Measurements from ENCODE around the gene TSEN54. TPM values are rescaled to one million over a fixed set of nuclear protein-coding genes. Genes with fewer than 3 reads are reported as not detected.

Gene TSEN54
- polyA plus RNA-seq, 1 of the 3 experiments (the other 2 are of a cell fraction), result 29.8 TPM

GRCh38 chr17:75473246-75473645 is 43.1 kb upstream of the TSEN54 start:
- H3F3A ChIP-seq (replicated peaks; ENCODE audit: insufficient read depth), result no peaks in the 10 kb centered on the region
- H3K79me2 ChIP-seq (ENCODE audit: insufficient read depth), result peaks cover 8% of the 10 kb centered on the region; the same call in 1 of the 2 replicates
- H3K9me3 ChIP-seq, result no peaks in the 10 kb centered on the region
- POLR2A ChIA-PET, result interaction anchor here (0.9 to 1.4 kb wide), 2 partner anchors 11 to 16 kb away, joined by 4 read pairs; no protein-coding TSS in a partner anchor
- no peak for DNase-seq
- TF ChIP-seq MAX (IDR thresholded peaks at IDR 0.05; ENCODE audit: low read depth) (no peak), JUND (IDR thresholded peaks at IDR 0.05) (no peak), SIN3A (IDR thresholded peaks at IDR 0.05; ENCODE audit: borderline replicate concordance, low read depth, low read length) (no peak), TCF12 (IDR thresholded peaks at IDR 0.05) (no peak), EZH2phosphoT487 (IDR thresholded peaks at IDR 0.05; ENCODE audit: borderline replicate concordance, low read depth) (no peak), MEF2A (IDR thresholded peaks at IDR 0.05; ENCODE audit: borderline replicate concordance, low read depth) (no peak), PBX3 (IDR thresholded peaks at IDR 0.05) (no peak), FOXJ3 (CRISPR knock-in tag; IDR thresholded peaks at IDR 0.05) (no peak), FOXM1 (IDR thresholded peaks at IDR 0.05; ENCODE audit: low read depth) (no peak), IRF3 (IDR thresholded peaks at IDR 0.05; ENCODE audit: low read depth, low read length) (no peak), POLR2AphosphoS5 (IDR thresholded peaks at IDR 0.05; ENCODE audit: low read depth, low read length) (no peak), USF1 (IDR thresholded peaks at IDR 0.05; ENCODE audit: borderline replicate concordance, low read depth) (no peak), FOSL2 (IDR thresholded peaks at IDR 0.05; ENCODE audit: borderline replicate concordance, low read depth) (no peak)
- no peak overlapping the region for H3K27ac ChIP-seq (ENCODE audit: low read depth in 2 of 2, low read length in 1 of 2)
- H3K27me3 ChIP-seq (ENCODE audit: insufficient read depth), result no peaks in the 10 kb centered on the region
- H3K4me3 ChIP-seq (ENCODE audit: low read depth in 2 of 2, low read length in 1 of 2), result no peak overlapping the region
- H3K9ac ChIP-seq, result no peak overlapping the region
- peaks cover 13% of the 10 kb centered on the region; the same call in 1 of the 2 replicates for H4K20me1 ChIP-seq (ENCODE audit: insufficient read depth)
- no peaks in the 10 kb centered on the region for H3K9me2 ChIP-seq
- no peak overlapping the region for H2AFZ ChIP-seq (ENCODE audit: low read depth)
- CTCF ChIA-PET, result interaction anchor here (1.0 to 2.8 kb wide), 2 partner anchors 43 to 45 kb away, joined by 3 to 7 read pairs; partner anchors contain the start of gene TSEN54
- H3K4me2 ChIP-seq, result no peak overlapping the region
- H3K4me1 ChIP-seq (ENCODE audit: control insufficient read depth in 1 of 2, insufficient read depth in 2 of 2, low read depth in 1 of 2, low read length in 1 of 2), result no peaks in the 10 kb centered on the region
- WGBS (ENCODE audit: low lambda C conversion rate), result 100% methylated on average over 2 of the region's 2 CpGs
- H3K36me3 ChIP-seq (replicated peaks in 1 of 2; ENCODE audit: control insufficient read depth in 1 of 2, insufficient read depth in 2 of 2, low read length in 1 of 2), result peaks cover 21 to 23% of the 10 kb centered on the region in 2 experiments

- H3F3A ChIP-seq (replicated peaks; ENCODE audit: insufficient read depth), result no peaks in the 10 kb centered on the region
- no peak overlapping the region for H3K4me3 ChIP-seq (ENCODE audit: low read depth in 2 of 2, low read length in 1 of 2)
- no peak overlapping the region for H3K9ac ChIP-seq
- no peaks in the 10 kb centered on the region for H3K9me2 ChIP-seq
- no peak overlapping the region for H3K27ac ChIP-seq (ENCODE audit: low read depth in 2 of 2, low read length in 1 of 2)
- peaks cover 21 to 27% of the 10 kb centered on the region in 2 experiments for H3K36me3 ChIP-seq (replicated peaks in 1 of 2; ENCODE audit: control insufficient read depth in 1 of 2, insufficient read depth in 2 of 2, low read length in 1 of 2)
- ChIA-PET CTCF (interaction anchor here (1.5 to 2.8 kb wide), 2 partner anchors 11 to 42 kb away, joined by 3 to 7 read pairs; partner anchors contain the start of gene TSEN54), POLR2A (no interaction called here)
- H3K79me2 ChIP-seq (ENCODE audit: insufficient read depth), result 0 out of 2 replicates have a peak, but pooled peaks cover 6% of the 10 kb centered on the region
- H3K4me1 ChIP-seq (ENCODE audit: control insufficient read depth in 1 of 2, insufficient read depth in 2 of 2, low read depth in 1 of 2, low read length in 1 of 2), result no peaks in the 10 kb centered on the region
- DNase-seq, result no peak
- no peaks in the 10 kb centered on the region for H3K27me3 ChIP-seq (ENCODE audit: insufficient read depth)
- no peaks in the 10 kb centered on the region for H3K9me3 ChIP-seq
- WGBS (ENCODE audit: low lambda C conversion rate), result 89% methylated on average over 3 of the region's 6 CpGs
- H4K20me1 ChIP-seq (ENCODE audit: insufficient read depth), result peaks cover 16% of the 10 kb centered on the region; the same call in 1 of the 2 replicates
- no peak overlapping the region for H2AFZ ChIP-seq (ENCODE audit: low read depth)
- H3K4me2 ChIP-seq, result no peak overlapping the region
- TF ChIP-seq GABPA (IDR thresholded peaks at IDR 0.05; ENCODE audit: low read depth) (no peak), USF1 (IDR thresholded peaks at IDR 0.05; ENCODE audit: borderline replicate concordance, low read depth) (no peak), POLR2AphosphoS5 (IDR thresholded peaks at IDR 0.05; ENCODE audit: low read depth, low read length) (no peak), RCOR1 (IDR thresholded peaks at IDR 0.05; ENCODE audit: low read length) (no peak), EZH2phosphoT487 (IDR thresholded peaks at IDR 0.05; ENCODE audit: borderline replicate concordance, low read depth) (no peak), FOXJ3 (CRISPR knock-in tag; IDR thresholded peaks at IDR 0.05) (no peak), JUND (IDR thresholded peaks at IDR 0.05) (no peak), CHD2 (IDR thresholded peaks at IDR 0.05; ENCODE audit: low read length, partially characterized antibody) (no peak), TAF1 (IDR thresholded peaks at IDR 0.05; ENCODE audit: borderline replicate concordance, low read depth, low read length) (no peak), ELF1 (IDR thresholded peaks at IDR 0.05) (no peak), MAX (IDR thresholded peaks at IDR 0.05; ENCODE audit: low read depth) (no peak), ZBTB33 (IDR thresholded peaks at IDR 0.05; ENCODE audit: borderline replicate concordance, low read depth) (no peak), RXRA (IDR thresholded peaks at IDR 0.05; ENCODE audit: borderline replicate concordance, low read depth) (no peak), EP300 (IDR thresholded peaks at IDR 0.05; ENCODE audit: borderline replicate concordance in 1 of 2, low read depth in 1 of 2, low read length in 1 of 2) (no peak)
Observed at GRCh38 chr17:75474736-75475135, 41.6 kb upstream of the TSEN54 start.
